Hematopoietic multipotent progenitor cell treated with erythropoietin and hydrocortisone succinate and interleukin-3 and kit ligand, for 4 days (in vitro differentiated cells): Measurements from ENCODE around the gene TMEM145.
"Not testable (repeated sequence)": the region's sequence is repeated elsewhere in the genome, so short reads cannot be mapped to it uniquely, and the experiment has no call there.

ENCODE experiments used
- DNase-seq: peaks from one replicate; pipeline ENCODE4 v3.0.0-alpha.2; 2015

The TMEM145 gene

DNA sequence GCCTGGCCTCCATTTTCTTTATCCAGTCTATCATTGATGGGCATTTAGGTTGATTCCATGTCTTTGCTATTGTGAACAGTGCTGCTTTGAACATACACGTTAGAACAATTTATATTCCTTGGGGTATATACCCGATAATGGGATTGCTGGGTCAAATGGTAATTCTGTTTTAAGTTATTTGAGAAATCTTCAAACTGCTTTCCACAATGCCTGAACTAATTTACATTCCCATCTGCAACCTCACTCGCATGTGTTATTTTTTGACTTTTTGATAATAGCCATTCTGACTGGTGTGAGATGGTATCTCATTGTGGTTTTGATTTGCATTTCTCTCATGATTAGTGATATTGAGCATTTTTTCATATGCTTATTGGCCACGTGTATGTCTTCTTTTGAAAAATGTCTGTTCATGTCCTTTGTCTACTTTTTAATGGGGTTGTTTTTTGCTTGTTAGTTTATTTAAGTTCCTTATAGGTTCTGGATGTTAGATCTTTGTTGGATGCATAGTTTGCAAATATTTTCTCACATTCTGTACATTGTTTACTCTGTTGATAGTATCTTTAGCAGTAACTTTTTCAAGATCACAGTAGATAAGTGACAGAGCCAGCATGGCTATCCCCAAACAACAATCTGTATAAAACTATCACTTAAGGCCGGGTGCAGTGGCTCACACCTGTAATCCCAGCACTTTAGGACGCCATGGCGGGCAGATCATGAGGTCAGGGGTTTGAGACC, 26.2 kb downstream of the TMEM145 start:
- DNase-seq = not testable (repeated sequence)

DNA sequence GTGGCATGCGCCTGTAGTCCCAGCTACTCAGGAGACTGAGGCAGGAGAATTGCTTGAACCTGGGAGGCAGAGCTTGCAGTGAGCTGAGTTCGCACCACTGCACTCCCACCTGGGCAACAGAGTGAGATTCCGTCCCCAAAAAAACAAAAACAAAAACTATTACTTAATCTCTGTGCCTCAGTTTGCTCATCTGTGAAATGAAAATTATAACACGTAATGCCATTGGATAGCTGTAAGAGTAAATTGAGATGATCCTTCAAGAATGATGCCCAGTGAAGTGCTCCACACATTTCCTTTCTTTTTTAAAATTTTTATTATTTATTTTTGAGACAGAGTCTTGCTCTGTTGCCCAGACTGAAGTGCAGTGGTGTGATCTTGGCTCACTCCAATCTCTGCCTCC, 26.8 kb downstream of the TMEM145 start:
- DNase-seq = not testable (repeated sequence)

DNA sequence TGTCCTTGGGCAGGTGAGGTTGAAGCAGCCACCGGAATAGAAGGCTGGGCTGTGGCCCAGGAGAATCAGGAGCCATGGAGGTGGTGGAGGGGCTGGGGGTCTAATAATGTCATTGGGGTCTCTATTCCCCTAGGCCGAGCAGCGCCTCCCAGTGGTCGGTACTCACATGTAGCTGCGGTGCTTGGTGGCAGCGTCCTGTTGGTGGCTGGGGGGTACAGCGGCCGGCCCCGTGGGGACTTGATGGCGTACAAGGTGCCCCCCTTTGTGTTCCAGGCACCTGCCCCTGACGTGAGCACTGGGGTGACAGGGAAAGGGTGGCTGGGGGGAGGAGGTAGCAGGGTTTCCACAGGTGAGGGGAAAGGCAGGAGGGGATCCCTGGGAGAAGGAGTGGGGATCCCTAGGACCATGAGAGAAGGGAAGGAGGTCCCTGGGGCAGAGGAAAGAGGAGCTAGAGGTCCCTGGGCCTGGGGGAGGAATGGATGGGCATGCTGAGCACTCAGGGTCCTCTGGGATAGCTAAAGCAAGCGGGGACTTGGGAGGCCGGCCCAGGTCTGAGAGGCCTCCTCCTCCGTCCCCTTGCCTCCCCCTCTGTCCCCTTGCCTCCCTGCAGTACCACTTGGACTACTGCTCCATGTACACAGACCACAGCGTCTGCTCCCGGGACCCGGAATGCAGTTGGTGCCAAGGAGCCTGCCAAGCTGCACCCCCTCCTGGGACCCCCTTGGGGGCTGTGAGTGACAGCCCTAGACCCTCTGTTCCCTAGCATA, 30.4 kb downstream of the TMEM145 start:
- DNase-seq = no peak

DNA sequence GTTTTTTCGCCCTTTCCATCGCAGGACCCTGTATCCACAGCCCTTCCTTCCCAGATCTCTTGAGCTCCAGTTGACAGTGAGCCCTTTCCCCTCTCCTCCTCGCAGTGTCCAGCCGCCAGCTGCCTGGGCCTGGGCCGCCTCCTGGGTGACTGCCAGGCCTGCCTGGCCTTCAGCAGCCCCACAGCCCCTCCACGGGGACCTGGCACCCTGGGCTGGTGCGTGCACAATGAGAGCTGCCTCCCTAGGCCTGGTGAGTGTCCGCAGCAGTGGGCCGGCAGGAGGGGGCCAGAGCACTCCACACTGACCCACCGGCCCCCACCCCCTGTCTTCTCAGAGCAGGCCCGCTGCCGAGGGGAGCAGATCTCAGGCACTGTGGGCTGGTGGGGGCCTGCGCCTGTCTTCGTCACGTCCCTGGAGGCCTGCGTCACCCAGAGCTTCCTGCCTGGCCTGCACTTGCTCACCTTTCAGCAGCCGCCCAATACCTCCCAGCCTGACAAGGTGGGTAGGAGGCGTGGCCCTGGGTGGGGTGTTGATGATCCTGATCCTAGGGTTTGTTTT, 31.3 kb downstream of the TMEM145 start:
- DNase-seq = no peak

DNA sequence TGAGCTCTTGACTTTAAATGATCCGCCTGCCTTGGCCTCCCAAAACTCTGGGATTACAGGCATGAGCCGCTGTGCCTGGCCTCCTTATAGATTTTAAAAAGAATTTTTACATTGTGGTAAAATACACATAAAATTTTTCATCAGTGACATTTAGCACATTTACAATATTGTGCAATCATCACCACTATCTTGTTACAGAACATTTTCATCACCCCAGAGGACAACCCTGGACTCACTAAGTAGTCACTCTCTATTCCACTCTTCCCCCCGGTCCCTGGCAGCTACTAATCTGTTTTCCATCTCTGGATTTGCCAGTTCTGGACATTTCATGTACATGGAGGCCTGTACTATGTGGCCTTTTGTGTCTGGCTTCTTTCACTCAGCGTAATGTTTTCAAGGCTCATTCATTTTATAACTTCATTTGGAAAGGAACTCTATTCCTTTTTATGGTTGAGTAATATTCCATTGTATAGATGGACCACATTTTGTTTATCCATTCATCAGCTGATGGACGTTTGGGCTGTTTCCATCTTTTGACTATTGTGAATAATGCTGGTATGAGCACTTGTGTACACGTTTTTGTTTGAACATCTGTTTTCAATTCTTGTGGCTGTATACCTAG, 32.2 kb downstream of the TMEM145 start:
- DNase-seq = no peak

DNA sequence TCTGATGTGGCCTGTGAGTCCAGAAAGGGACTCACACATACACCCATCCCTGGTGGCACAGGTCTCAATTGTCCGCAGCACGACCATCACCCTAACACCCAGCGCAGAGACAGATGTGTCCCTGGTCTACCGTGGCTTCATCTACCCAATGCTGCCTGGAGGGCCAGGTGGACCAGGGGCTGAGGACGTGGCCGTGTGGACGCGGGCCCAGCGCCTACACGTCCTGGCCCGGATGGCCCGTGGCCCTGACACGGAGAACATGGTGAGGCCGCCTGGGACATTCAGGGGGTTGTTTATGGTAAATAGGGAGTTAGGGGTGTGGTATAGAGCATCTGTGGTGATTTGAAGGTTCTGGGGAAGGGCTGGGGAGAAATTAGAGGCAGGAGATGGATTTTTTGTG, 35.1 kb downstream of the TMEM145 start:
- no peak for DNase-seq

DNA sequence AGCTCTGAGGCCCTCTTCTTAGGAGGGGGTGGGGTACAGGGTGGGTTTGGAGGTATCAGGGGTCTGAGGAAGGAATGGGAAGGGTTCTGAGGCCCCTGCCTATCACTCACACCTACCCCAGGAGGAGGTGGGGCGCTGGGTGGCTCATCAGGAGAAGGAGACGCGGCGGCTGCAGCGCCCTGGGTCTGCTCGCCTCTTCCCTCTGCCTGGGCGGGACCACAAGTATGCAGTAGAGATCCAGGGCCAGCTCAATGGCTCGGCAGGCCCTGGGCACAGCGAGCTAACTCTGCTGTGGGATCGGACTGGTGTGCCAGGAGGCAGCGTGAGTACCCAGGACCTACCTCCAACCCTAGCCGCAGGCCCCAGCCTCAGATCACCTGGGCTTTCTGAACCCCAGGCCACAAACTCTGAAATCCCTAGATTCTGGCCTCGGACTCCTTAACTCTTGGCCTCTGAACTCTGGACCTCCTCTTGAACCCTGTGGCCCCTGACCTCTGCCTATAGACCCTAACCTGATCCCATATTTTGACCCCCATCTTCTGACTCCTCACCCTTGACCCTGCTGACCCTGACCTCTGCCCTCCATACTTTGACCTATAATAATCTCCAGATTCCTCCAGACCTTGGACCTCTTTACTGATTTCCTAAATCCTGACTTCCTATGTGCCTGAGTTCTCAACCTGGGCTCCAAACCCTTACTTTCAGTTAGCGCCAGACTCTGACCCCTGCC, 36.4 kb downstream of the TMEM145 start:
- DNase-seq = no peak

DNA sequence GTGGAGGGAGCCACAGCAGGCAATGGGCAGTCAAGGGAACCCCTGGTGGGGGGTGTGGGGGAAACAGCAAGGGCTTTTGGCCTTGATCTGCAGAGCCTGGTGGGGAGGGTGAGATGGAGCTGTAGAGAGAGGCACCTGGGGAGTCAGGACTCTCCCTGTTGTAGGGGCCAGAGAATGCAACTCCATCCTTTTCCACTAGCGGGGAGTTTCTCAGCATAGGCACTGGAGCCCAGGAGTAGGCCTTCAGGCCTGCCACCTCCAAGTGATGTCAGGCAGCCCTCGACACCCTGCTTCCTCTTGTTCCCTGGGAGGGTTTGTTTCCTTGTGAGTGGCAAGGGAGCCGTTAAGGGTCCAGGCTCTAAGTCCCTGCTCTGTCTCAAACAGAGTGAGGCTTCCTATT, 37.3 kb downstream of the TMEM145 start:
- DNase-seq = no peak

DNA sequence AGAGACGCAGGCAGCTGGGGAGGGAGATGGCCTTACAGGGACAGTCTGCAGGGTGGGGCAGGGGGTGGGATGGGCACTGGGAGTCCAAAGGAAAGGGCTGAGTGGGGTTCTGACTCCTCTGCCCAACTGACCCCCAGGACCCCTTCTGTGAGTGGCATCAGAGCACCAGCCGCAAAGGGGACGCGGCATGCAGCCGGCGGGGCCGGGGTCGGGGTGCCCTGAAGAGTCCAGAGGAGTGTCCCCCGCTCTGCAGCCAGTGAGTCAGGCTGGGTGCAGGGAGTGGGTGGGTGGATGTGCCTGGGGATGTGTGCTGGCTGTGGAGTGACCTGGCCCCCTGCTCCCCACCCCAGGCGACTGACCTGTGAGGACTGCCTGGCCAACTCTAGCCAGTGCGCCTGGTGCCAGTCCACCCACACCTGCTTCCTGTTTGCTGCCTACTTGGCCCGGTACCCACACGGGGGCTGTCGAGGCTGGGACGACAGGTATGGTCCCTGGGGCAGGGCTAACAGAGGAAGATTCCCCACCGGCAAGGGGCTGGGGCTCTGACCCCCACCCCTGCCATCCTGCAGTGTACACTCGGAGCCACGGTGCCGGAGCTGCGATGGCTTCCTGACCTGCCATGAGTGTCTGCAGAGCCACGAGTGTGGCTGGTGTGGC, 38.1 kb downstream of the TMEM145 start:
- DNase-seq = no peak

DNA sequence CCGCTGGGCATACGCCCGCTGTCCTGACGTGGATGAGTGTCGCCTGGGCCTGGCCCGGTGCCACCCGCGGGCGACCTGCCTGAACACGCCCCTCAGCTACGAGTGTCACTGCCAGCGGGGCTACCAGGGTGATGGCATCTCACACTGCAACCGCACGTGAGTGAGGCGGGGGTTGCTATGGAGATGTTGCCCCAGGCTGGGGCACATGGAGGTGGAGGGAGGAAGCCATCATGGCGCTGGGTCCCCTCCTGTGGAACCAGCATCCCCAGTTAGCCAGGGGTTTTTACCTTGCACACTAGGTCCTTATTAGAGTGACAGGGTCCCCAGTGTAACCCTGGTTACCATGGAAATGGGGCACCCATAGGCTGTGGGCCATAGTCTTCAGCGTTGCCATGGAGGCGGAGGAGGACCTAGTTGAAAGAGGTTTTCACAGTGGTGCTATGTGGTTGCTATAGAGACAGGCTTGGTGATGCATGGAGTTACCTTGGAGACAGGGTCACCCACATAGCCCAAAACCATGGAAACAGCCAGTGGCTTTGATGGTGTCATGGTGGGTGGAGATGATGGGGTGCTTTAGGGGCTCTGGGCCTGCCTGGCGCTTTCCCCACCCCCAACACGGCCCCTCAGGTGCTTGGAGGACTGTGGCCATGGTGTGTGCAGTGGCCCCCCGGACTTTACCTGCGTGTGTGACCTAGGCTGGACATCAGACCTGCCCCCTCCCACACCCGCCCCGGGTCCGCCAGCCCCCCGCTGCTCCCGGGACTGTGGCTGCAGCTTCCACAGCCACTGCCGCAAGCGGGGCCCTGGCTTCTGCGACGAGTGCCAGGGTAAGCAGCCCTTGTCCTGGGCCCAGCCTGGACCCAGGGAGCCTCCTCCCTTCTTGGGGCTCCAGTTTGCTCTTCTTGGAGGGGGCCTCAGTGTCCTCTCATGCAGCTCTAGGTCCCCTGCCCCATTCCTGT, 39.5 kb downstream of the TMEM145 start:
- peak; percentile 31 for DNase-seq

DNA sequence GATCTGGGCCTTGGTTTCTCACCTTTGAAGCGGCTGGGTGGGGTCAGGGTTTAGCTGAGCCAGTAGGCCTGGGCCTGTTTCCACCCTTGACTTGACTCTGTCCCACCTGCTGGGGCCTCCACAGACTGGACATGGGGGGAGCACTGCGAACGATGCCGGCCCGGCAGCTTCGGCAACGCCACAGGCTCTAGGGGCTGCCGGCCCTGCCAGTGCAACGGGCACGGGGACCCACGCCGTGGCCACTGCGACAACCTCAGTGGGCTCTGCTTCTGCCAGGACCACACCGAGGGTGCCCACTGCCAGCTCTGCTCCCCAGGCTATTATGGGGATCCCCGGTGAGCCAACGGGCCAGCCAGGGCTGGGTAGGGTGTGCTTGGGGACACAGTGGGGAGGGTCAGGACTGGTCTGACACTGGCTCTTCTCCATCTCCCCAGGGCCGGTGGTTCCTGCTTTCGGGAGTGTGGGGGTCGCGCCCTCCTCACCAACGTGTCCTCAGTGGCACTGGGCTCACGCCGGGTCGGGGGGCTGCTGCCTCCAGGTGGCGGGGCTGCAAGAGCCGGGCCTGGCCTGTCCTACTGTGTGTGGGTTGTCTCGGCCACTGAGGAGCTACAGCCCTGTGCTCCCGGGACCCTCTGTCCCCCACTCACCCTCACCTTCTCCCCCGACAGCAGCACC, 40.4 kb downstream of the TMEM145 start:
- no peak for DNase-seq

DNA sequence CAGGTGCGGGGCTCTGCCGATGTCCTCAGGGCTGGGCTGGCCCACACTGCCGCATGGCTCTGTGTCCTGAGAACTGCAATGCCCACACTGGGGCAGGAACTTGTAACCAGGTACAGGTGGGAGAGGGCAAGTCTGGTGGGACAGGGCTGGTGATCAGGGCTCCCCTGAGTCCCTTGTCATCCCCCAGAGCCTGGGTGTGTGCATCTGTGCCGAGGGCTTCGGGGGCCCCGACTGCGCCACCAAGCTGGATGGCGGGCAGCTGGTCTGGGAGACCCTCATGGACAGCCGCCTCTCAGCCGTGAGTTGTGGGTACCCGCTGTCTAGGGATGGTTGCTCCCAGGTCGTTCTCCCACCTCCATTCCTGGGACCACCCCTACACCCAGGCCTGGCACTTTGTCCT, 42.8 kb downstream of the TMEM145 start:
- DNase-seq = no peak

DNA sequence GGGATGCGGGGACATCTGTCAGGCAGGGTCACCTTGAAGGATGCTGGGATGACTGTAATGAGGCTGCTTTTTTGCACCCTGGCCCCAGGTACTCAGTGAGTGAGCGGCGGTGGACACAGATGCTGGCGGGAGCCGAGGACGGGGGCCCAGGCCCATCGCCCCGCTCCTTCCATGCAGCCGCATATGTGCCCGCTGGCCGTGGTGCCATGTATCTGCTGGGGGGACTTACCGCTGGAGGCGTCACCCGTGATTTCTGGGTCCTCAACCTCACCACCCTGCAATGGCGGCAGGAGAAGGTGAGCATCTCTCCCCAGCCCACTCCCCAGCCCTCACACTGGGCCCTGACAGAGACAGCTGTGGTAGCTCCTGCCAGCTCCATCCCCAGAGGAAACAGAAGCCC, 43.6 kb downstream of the TMEM145 start:
- no peak for DNase-seq

DNA sequence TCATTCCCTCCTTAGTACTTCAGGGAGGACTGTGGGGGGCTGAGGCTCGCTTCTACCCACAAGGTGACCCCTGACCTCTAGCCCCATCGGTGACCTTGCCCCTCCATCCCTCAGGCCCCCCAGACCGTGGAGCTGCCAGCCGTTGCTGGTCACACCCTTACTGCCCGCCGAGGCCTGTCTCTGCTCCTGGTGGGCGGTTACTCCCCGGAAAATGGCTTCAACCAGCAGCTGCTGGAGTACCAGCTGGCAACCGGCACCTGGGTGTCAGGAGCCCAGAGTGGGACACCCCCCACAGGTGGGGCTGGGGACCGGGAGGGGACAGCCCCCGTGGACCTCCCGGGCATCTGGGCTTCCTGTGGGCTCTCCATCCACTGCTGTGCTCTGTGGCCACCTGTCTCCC, 44.2 kb downstream of the TMEM145 start:
- DNase-seq = no peak

DNA sequence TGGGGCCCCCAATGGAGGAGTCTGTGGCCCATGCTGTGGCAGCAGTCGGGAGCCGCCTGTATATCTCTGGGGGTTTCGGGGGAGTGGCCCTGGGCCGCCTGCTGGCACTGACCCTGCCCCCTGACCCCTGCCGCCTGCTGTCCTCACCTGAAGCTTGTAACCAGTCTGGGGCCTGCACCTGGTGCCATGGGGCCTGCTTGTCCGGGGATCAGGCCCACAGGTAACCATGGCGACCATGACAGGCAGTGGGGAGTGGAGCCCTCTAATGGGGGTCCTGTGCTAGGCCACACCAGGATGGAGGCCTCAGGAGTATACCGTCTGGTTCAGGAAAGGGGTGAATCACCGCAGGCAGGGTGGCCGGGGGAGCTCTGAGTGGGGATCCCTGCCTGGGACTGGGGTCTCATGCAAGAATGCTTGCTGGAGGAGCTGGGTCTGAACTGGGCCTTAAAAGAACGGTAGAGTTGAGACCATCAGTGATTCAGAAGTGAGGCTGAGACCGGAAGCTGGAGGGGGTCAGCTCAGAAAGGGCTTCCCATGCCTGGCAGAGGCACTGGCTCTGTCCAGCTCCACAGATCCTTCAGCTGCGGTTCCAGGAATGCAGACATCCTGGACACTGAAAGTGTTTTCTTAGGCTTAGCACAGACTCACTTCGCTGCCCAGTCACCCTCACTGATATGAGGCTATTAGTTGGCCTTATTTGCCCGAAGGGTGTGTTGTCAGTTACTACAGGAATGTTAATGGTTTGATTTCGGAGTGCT, 47.9 kb downstream of the TMEM145 start:
- no peak for DNase-seq

DNA sequence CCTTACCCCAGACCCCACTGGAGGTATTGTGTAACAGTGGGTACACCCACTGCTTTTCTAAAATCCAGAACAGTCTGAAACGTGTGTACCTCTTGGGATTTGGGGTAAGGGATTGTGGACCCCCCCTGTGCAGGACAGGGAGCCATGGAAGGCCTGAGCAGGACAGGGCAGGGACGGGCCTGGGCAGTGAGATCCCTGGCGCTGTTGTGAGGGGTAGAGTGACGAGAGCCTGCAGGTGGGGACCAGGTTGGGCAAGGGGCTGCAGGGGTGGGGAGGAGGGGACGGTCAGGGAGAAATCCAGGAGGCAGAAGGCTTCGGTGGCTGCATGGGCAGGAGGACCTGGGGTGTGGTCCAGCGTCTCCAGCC, 48.4 kb downstream of the TMEM145 start:
- DNase-seq = no peak

DNA sequence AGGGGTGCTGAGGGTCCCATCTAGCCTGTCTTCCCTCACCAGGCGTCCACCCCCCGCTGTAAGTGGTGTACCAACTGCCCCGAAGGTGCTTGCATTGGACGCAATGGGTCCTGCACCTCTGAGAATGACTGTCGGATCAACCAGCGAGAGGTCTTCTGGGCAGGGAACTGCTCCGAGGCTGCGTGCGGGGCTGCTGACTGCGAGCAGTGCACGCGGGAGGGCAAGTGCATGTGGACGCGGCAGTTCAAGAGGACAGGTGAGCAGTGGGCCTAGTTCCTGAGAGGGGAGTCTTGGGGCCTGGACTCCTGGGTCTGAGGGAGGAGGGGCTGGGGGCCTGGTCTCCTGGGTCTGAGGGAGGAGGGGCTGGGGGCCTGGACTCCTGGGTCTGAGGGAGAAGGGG, 49.2 kb downstream of the TMEM145 start:
- no peak for DNase-seq

DNA sequence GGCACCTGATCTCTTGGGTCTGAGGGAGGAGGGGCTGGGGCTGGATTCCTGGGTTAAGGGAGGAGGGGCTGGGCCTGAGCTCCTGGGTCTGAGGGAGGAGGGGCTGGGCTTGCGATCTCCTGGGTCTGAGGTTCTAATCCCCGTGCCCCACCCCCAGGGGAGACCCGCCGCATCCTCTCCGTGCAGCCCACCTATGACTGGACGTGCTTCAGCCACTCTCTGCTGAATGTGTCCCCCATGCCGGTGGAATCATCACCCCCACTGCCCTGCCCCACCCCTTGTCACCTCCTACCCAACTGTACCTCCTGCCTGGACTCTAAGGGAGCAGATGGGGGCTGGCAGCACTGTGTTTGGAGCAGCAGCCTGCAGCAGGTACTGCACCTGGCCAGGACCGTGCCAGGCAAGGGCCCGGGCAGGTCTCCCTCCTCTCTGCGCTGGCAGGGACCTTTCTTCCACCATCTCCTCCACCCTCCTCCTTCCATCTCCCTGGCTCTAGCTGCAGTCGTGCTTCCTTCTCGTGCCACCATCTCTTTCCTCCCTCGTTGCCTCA, 49.9 kb downstream of the TMEM145 start:
- no peak for DNase-seq

DNA sequence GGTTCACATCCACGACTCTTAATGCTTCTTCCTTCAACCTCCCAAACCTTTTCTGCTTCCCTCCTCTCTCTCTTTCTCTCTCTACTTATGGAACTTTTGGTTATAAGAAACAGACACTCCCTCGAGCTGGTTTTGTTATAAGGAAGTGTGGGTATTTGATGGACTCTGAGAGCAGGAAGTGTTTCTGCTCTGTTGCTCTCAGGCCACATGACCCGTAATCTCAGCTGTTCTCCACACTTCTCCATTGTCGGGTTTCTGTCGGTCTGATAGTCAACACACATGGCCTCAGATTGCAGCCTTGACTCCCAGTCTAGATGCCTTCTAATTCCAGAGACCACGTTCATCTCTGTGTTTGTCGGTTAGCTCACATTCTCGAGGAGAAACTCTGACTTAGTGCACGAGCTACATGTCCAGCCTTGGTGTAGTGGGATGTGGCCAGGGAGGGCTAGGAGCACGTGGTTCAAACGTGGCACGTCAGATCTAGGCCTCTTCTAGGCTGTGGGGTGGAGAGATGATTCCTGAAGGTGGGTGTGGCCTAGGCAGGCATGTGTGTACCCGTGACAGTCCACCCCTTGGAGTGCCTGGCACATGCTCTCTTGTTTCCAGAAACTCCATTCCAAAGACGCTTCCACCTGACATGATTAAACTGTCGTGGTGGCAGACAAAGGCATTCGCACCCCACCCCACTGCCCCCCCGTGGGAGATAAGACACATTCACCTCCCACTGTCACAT, 50.7 kb downstream of the TMEM145 start:
- DNase-seq = no peak
